Liver (tissue), 9 donors: ENCODE measurements around the gene MEGF6. TPM values are rescaled to one million over a fixed set of nuclear protein-coding genes. Genes with fewer than 3 reads are reported as not detected.

Experiments
- DNase-seq: peaks from one replicate; pipeline ENCODE4 v3.0.0-alpha.2; 2017; ENCODE audit warnings: low spot score
- H3K27ac ChIP-seq, 2 donors: one replicate each; pipeline ENCODE4 v1.7.0; 2013; ENCODE audit warnings: inconsistent platforms in 2 of 2, low read length in 2 of 2, control low read depth in 1 of 2, low read depth in 1 of 2, mild to moderate bottlenecking in 1 of 2
- H3K27me3 ChIP-seq, 4 donors: one replicate each; pipeline versions ENCODE4 v1.6.1 to v1.7.0; 2013; ENCODE audit warnings: low read length in 3 of 4, inconsistent platforms in 1 of 4, mild to moderate bottlenecking in 1 of 4, moderate library complexity in 1 of 4; ENCODE audit not compliant: control insufficient read depth in 4 of 4, insufficient read depth in 4 of 4
- H3K36me3 ChIP-seq, 4 donors: one replicate each; pipeline versions ENCODE4 v1.6.1 to v1.7.0; 2013; ENCODE audit warnings: low read length in 3 of 4, mild to moderate bottlenecking in 3 of 4, low read depth in 1 of 4, moderate library complexity in 1 of 4; ENCODE audit not compliant: control insufficient read depth in 4 of 4, insufficient read depth in 3 of 4
- H3K4me1 ChIP-seq, 4 donors: one replicate each; pipeline versions ENCODE4 v1.6.1 to v1.7.0; 2013; ENCODE audit warnings: low read length in 3 of 4, mild to moderate bottlenecking in 3 of 4, moderate library complexity in 1 of 4; ENCODE audit not compliant: control insufficient read depth in 4 of 4, insufficient read depth in 4 of 4
- H3K4me3 ChIP-seq, 3 donors: one replicate each; pipeline versions ENCODE4 v1.6.1 to v1.7.0; 2013; ENCODE audit warnings: low read length in 3 of 3, control low read depth in 1 of 3, low read depth in 1 of 3, mild to moderate bottlenecking in 1 of 3
- H3K9ac ChIP-seq, 2 donors: one replicate each; pipeline ENCODE4 v1.7.0; 2013; ENCODE audit warnings: low read length in 2 of 2, mild to moderate bottlenecking in 2 of 2, moderate library complexity in 2 of 2, control low read depth in 1 of 2, low read depth in 1 of 2
- H3K9me3 ChIP-seq, 4 donors: one replicate each; pipeline versions ENCODE4 v1.6.1 to v1.7.0; 2013; ENCODE audit warnings: low read length in 3 of 4; ENCODE audit not compliant: control insufficient read depth in 4 of 4
- ATF3 ChIP-seq: IDR thresholded peaks from 2 replicates; pipeline ENCODE4 v1.6.1; 2016; ENCODE audit warnings: antibody characterized with exemption
- CTCF ChIP-seq: fragments of 150-350 bp; IDR thresholded peaks from 2 replicates; pipeline ENCODE4 v1.5.1; 2017; ENCODE audit warnings: improper control_type of control experiment, low read depth, low read length; ENCODE audit not compliant: missing input control
- EGR1 ChIP-seq, 2 donors: IDR thresholded peaks; 2 replicates each; pipeline ENCODE4 v1.6.1; 2016 to 2018; ENCODE audit warnings: antibody characterized with exemption in 2 of 2, low read depth in 2 of 2
- FOXA1 ChIP-seq: IDR thresholded peaks from 2 replicates; pipeline ENCODE4 v1.6.1; 2016; ENCODE audit warnings: antibody characterized with exemption
- GABPA ChIP-seq, 2 donors: IDR thresholded peaks in 1 of 2; conservative IDR thresholded peaks in 1 of 2; 2 replicates each; pipeline ENCODE4 v1.6.1; 2016; ENCODE audit warnings: antibody characterized with exemption in 2 of 2, mild to moderate bottlenecking in 1 of 2, moderate library complexity in 1 of 2
- HNF4A ChIP-seq, 2 donors: conservative IDR thresholded peaks; 2 replicates each; pipeline ENCODE4 v1.6.1; 2016; ENCODE audit warnings: antibody characterized with exemption in 2 of 2, mild to moderate bottlenecking in 2 of 2
- HNF4G ChIP-seq: IDR thresholded peaks from 2 replicates; pipeline ENCODE4 v1.6.1; 2016; ENCODE audit warnings: antibody characterized with exemption
- JUND ChIP-seq, 2 donors: IDR thresholded peaks; 2 replicates each; pipeline ENCODE4 v1.6.1; 2016; ENCODE audit warnings: antibody characterized with exemption in 2 of 2
- MAX ChIP-seq: IDR thresholded peaks from 2 replicates; pipeline ENCODE4 v1.6.1; 2016; ENCODE audit warnings: antibody characterized with exemption
- NR2F2 ChIP-seq: IDR thresholded peaks from 2 replicates; pipeline ENCODE4 v1.6.1; 2016; ENCODE audit warnings: antibody characterized with exemption
- REST ChIP-seq: IDR thresholded peaks from 2 replicates; pipeline ENCODE4 v1.6.1; 2016; ENCODE audit warnings: antibody characterized with exemption, mild to moderate bottlenecking
- WGBS: extraction: QIAGEN DNeasy Blood & Tissue Kit; methylation state at CpG from one replicate; pipeline ENCODE4 v1.1.7; 2013; 5-methylcytosine and 5-hydroxymethylcytosine counted together
- polyA plus RNA-seq, 2 donors: library from polyadenylated mRNA; stranded (reverse) in 1 of 2; unstranded in 1 of 2; fragments of 200-250 nt in 1 of 2; fragments of >200 nt in 1 of 2; fragmentation: Nextera tagmentation in 1 of 2; extraction: Ambion mirVana in 1 of 2; gene quantifications; one replicate each; pipeline versions ENCODE4 v1.2.1 to v1.2.3, GENCODE V29; 2013 to 2015
- total RNA-seq, 2 donors: library from RNA; depleted of rRNA; stranded (reverse); fragments of >200 nt; gene quantifications; one replicate each; pipeline ENCODE4 v1.2.3, GENCODE V29; 2014
- donor health status: healthy.
- donor health status: healthy.
- donor health status: healthy.
- donor health status: healthy.
- donor health status: healthy.

The MEGF6 gene
- total and polyA plus RNA-seq, 4 donors: 1.3 to 11.0 (median 4.0) TPM

- TF ChIP-seq MAX: no peak
These were observed 62.4 kb downstream of the MEGF6 start (continued) for GRCh38 chr1:3548895-3549294.

GRCh38 chr1:3548156-3548893 is 63.0 kb downstream of the MEGF6 start:
- H3K4me3 ChIP-seq: no peak overlapping the region
- 72% methylated on average over 24 of the region's 24 CpGs for WGBS
- no peaks in the 10 kb centered on the region for H3K9me3 ChIP-seq
- no peaks in the 10 kb centered on the region for H3K4me1 ChIP-seq
- no peaks in the 10 kb centered on the region for H3K36me3 ChIP-seq
- H3K9ac ChIP-seq: no peak overlapping the region
- peak; percentile 53 for TF ChIP-seq NR2F2
- TF ChIP-seq GABPA (IDR thresholded peaks at IDR 0.05 in 1 of 2, conservative IDR thresholded peaks at IDR 0.05 in 1 of 2): no peak
- TF ChIP-seq REST: no peak
- H3K27ac ChIP-seq: no peak overlapping the region
- peaks cover 0 to 3% (median 0%) of the 10 kb centered on the region in 4 donors for H3K27me3 ChIP-seq
- DNase-seq: no peak

GRCh38 chr1:3547055-3548005 is 64.0 kb downstream of the MEGF6 start:
- H3K36me3 ChIP-seq: no peaks in the 10 kb centered on the region
- peaks cover 0 to 3% (median 0%) of the 10 kb centered on the region in 4 donors for H3K4me1 ChIP-seq
- H3K27ac ChIP-seq: no peak overlapping the region
- no peaks in the 10 kb centered on the region for H3K9me3 ChIP-seq
- no peak overlapping the region for H3K4me3 ChIP-seq
- TF ChIP-seq NR2F2: no peak
- TF ChIP-seq ATF3: no peak
- no peak for TF ChIP-seq EGR1 (IDR thresholded peaks at IDR 0.05; ENCODE audit: low read depth in 2 of 2)
- no peak for TF ChIP-seq HNF4A (conservative IDR thresholded peaks at IDR 0.05)
- no peak for TF ChIP-seq FOXA1
- TF ChIP-seq GABPA (IDR thresholded peaks at IDR 0.05 in 1 of 2, conservative IDR thresholded peaks at IDR 0.05 in 1 of 2): no peak
- no peak for TF ChIP-seq JUND (IDR thresholded peaks at IDR 0.05)
- TF ChIP-seq CTCF: no peak
- TF ChIP-seq MAX: no peak
- TF ChIP-seq HNF4G: no peak
- H3K27me3 ChIP-seq: peaks cover 0 to 3% (median 0%) of the 10 kb centered on the region in 4 donors
- 75% methylated on average over 38 of the region's 38 CpGs for WGBS
- no peak overlapping the region for H3K9ac ChIP-seq
- DNase-seq: no peak
